Activated naive CD4-positive, alpha-beta T cell (primary cell): ENCODE measurements around the gene TMSB4X.
"Not testable (repeated sequence)": the region's sequence is repeated elsewhere in the genome, so short reads cannot be mapped to it uniquely, and the experiment has no call there.

Experiments used
- DNase-seq, 4 experiments: peaks; one replicate each; lab custom pipeline; 2025; lab: John Stamatoyannopoulos, UW

Gene TMSB4X

DNA sequence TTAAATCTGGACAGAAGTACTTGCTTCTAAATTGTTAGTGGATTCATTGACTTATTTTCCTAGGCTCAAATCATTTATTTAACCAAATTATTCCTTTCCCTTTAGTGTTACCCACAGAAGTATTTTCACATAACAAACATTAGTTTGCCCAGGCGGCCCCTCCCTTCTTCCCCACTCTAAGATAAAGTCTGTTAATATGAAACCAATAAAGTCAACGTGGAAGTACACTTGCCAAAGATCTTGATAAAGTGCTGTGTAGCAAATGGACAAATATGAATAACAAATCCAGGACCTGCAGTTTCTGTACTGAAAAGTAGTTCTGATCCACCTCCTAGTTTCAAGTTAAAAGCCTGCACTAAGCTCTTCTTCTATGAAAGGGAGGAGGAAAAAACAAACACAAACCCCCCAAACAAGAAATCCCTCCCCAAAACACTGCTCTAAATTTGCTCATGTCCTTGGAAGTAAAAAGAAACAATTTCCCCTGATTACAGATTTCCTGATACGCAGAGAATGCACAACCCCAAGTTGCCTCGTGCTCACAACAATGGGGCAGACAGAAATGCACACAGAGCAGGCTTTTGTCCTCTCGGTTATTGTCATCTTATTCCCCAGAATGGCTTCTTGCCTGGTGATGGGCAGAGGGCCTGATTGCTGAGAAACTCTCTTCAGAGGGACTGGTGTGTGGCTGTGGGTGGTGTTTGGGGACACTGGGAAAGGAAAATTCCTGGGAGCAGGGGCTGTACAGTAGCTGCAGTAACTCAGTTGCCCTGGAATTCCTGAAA, 23.2 kb downstream of the TMSB4X start:
- DNase-seq, result peak in 1 of 4 experiments; percentile 3

DNA sequence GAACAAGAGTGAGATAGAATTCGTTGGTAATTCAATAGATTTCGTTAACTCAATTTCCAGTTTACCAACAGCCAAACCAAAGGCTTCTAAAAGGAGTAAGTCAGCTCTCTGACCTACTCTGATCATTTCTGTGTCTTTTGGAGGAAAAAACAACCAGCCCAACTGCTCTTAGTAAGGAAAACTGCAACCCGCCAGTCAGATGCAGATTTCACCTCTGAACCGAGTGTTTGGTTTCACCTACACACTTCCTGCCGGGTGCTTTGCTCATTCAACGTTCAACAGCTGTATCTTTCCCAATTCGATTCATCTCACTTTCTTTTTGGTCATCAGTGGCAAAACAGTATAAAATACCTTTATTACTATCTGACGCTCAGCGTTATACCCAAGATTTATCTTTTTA, 24.5 kb downstream of the TMSB4X start:
- DNase-seq, result peak in 2 of 4 experiments; percentile 1 to 16

DNA sequence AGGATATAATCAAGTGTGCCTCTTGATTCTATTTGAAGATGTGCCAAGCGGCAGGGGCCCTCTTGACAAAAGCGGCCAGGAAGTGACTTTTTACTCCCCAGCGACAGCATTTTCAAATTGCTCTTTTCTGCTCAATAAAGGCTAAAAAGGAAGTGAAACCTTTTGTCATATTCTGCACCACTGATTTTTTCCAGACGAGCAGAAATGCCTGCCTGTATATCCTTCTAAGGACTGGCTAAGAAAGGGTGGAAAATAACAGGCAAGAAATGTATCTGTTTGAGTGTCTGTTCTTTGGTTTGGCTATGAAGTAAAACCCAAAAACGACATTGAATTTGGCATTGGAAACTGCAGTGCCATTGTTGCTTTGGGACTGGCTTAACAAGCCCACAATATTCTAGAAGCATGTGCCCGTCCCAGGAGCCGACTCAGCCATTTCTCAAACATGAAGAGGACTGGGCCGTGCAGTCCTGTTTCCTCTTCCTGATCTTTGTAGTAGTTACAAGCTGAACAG, 25.4 kb downstream of the TMSB4X start:
- peak in 2 of 4 experiments; percentile 1 to 9 for DNase-seq

DNA sequence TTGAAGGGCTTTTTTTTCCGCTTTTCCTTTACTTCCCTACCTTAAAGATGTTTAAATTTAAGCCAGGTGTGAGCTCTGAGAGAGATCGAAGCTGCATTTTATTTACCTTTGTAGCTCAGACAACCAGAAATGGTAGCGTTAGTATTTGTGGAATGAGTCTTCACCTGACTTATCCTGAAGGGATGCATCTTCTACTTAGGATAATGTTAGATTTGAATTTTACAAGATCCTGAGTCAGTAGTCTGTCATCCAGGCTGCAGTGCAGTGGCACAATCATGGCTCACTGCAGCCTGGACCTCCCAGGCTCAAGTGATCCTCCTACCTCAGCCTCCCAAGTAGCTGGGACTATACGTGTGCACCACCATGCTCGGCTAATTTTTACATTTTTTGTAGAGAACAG, 26.2 kb downstream of the TMSB4X start:
- DNase-seq, result no peak

DNA sequence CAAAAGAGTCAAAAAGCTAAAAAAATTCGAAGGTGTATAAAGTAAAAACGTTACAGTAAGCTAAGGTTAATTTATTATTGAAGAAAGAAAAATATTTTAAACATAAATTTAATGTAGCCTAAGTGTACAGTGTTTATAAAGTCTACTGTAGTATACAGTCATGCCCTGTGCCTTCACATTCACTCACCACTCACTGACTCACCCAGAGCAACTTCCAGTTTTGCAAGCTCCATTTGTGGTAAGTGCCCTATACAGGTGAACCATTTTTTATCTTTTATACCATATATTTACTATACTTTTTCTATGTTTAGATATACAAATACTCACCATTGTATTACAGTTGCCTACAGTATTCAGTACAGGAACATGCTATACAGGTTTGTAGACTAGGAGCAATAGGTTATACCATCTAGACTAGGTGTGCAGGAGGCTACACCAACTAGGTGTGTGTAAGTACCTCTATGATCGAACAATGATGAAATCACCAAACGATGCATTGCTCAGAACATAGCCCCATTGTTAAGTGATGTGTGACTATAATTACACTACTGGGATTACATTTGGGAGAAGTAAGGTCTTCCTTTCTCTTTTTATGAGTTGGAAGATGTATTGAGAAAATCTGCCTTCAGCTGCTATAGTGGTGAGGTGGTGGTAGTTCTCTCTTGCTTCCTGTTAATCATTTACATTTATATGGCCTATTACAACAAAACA, 27.2 kb downstream of the TMSB4X start:
- DNase-seq, result no peak

DNA sequence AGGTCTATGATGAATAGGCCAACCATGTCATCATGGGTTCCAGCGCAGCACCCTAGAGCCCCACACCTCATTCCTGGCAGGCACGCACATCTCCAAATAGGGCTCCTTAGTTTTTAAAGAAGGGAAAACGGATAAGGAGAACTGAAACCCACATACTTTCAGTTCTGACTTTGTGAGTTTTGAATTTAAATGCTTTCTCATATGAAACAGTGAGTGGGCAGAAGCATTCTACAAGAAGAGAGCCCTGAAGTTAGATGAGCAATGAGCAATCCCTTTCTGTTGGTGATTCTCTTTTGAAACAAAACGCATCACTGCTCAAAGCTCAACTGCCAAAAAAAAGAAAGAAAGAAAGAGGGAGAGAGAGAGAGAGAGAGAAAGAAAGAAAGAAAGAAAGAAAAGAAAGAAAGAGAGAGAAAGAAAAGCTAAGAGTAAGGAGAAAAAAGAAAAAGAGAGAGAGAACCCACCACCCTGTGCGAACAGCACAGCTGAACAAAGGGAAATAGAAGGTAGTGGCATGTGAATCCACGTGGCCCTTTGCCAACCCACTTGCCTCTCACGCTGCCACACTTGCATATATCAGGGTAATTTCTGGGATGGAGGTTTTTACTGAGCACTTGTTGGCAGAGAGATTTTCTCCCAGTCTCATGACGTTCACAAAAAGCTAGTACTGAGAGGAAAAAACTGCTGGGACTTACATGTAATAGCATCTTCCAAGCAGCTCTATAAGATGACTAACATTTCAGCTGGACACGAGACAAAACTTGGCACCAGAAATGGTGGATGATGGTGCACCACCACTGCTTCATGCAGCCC, 31.0 kb downstream of the TMSB4X start:
- no peak for DNase-seq

DNA sequence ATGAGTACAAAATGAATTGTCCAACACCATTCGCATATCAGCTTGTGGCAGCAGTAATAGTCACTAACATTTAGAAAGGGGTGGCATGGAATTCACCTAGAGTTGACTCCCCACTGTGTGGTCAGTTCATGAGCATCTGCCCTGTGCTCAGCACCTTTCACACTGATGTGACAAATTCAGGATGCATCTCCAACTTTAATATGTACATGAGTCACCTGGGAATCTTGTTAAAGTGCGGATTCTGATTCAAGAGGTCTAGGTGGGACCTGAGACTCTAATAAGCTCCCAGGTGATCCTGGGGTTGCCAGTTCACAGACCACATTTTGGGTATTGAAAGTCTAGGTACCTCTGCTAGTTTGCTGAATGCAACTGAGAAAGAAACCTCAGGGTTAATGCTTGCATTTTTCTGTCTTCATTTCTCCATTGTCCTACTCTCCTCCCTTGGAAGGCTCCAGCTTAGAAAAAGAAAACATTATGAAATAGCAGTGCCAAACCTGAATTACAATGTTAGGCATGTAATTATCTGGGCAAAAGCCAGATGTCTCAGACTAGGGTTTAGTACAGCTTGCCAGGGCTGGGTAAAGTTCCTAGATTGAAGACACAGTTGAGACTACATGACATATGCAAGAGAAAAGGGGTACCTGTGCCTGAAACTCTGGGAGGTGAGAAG, 32.7 kb downstream of the TMSB4X start:
- DNase-seq, result no peak

DNA sequence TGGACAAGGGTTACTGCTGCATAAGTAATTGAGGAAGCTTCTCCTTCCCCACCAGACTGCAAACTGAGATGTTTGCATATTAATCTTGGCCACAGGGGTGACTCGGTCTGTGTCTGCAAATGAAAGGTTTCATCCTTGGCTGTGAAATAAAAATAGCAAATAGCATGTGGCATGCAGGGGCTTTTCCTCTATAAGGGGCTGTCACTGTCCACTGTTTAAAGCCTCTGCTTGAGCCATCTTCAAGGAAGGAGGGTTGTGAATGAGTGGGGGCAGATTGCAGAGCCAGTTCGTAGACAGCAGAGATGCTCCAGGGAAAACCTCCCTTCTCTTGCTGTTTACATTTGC, 33.3 kb downstream of the TMSB4X start:
- DNase-seq, result no peak

DNA sequence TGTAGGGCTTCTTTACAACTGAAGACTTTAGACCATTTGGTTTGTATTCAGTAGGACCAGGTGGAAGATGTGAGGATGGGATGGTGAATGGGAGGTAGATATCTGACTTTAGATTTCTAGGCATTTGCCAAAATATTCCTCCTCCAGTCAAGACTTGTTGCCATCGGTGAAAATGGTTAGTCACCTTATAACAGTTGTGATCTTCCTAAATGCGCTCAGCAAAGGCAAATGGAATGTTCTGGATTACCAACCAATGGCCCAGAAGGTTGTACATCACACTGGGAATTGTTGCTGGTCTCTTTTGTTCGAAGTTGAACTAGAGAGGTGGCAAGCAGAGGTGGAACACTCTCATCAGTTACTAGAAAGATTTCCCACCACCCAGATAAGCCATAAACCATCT, 33.9 kb downstream of the TMSB4X start:
- no peak for DNase-seq

DNA sequence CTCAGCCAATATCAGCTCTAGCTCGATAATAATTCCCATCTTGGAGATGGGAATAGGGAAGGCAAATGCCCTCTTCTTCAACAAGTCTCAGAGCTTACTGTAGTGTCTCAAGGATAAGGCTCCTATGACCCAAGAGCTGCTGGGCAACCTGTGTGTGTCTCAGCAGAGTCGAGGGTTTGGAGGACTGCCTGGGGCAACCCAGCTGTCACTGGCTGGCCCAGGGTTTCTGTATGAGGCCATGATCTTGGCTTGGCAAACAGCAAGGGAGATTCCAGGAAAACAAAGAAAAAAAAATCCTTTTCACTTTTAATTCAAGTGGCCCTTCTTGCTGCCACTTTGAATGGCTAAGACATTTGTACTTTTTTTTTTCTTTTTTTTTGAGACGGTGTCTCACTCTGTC, 34.4 kb downstream of the TMSB4X start:
- DNase-seq, result no peak

DNA sequence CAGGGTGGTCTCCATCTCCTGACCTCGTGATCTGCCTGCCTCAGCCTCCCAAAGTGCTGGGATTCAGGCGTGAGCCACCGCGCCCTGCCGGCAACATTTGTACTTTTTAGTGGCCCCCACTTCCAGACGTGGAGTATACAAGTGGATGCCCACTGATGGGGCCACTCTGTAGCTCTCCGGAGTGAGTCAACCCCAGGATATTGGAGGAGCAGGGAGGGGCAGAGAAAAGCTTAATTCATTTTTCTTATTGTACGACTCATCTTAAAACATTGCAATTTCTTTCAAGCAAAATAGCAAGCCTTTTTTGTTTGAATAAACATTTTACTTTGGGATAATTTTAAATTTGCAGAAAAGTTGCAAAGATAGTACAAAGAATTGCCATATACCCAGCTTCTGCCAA, 34.9 kb downstream of the TMSB4X start:
- DNase-seq, result no peak

DNA sequence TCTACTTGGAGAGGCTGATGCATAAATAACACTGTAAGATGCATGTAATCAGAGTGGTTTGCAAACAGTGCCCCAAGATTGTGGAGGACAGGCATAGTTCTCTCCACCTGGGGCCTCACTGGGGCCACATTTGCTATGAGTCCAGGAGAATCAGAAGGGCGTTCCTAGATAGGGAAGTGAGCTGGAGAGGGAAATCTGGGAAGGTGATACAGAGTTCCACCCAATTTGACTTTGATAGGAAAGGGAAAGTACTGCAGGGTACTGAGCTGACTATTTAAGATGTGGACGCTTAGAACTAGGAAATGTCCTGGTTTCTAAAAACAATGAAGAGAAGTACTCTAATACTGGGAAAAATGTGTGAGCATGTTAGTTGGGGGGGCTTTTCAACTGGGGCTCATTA, 35.6 kb downstream of the TMSB4X start:
- DNase-seq, result no peak

DNA sequence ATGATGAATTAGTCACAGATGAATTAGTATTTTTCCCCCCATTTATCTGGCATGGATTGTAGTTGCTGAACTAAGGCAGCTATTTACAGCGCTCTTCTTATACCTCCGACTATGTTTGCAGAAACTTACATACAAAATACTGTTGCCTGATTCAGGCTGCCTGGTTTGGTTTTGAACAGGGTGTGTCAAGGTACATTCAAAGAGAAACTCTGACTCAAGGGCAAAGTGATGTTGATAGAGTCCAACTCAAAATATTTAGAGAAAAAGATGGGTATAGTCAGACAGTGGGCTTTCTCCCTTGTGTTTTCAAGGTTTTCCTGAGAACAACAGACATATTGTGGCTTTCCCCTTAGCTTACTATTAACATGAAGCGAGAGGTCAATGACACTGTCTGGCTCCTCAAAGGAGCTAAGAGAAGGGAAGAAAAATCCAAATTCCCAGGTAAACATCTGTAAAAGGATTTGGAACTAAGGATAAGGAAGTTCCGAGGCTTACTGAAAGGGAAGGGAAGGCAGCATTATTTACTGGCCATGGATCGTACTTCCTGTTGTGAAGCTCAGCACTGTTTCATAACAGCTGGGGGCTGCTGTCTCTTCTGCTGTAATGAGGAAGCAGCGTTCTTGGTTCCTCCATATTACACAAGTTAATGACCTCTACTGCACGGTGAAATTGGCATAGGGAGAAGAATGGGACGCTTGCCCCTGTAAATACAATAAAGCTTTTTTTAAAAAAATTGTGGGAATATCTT, 38.6 kb downstream of the TMSB4X start:
- DNase-seq, result no peak

DNA sequence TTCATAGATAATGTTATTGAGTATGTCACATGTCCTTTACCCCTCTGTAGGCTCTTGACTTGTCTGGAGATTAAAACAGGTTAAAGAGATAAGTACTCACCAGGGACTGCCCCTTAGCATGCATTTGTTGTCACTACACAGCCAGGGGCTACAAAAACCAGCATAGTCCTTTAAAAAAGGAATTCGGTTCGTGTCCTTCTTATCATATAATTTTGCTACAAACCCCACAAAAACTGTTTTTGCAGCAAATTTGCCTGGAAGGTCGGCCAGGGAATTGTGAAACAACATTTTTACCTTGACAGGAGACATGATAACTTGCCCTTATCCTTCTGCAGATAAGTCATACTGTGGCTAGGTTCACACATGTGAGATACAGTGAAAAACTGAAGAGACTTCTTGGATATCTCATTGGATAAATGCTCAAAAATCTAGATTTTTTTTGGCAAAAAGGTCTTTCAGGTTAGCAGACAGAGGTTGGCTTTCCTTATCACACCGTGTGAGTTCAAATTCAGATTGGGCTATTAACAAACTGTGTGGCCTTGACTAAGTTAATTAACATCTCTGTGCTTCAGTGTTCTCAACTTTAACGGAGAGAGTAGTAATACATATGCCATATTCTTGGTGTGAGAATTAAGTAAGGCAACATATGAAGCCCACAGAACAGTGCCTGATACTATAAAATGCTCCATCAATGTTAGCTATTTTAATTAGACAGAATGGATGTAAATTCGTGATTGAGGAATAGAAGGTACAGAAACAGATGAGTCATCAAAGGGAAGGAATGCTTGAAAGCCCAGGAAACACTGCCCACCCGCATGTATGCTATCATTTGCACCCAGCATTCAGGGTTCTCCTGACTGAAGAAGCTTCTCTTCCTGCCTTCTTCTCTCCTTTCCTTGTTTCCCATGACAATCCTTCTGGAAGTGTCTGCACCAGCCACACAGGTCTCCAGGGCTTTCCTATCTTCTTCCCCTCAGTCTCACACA, 39.5 kb downstream of the TMSB4X start:
- no peak for DNase-seq

DNA sequence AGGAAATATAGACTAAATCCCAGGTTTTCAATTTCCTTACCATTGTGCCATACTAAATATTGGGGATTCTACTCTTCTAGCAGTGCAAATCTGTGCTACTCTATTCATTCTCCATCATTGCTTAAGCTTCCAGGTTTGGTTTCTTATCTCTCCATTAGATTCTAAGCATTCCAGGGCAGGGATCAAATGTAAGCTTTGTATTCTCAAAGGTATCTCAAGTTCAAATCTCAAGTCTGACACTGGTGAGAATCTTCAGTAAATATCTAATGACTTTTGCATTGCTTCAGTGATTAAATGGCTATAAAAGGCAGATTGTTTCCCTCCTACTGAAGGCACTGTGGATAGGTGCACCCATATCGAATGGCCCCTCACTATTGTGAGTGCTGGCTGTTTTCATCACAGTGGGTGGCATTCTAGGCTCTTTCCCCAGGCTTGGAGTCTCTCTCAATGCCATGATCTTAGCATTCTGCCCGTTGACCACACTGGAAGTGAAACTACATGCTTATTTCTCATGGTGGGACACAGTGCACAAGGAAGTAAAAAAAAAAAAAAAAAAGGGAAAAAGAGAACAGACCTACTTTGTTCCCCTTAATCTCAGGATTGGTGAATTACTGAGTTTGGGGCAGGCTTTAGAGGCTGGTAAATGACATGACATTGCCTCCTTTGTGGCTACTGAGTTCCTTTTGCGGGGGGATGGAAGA, 40.8 kb downstream of the TMSB4X start:
- no peak for DNase-seq

DNA sequence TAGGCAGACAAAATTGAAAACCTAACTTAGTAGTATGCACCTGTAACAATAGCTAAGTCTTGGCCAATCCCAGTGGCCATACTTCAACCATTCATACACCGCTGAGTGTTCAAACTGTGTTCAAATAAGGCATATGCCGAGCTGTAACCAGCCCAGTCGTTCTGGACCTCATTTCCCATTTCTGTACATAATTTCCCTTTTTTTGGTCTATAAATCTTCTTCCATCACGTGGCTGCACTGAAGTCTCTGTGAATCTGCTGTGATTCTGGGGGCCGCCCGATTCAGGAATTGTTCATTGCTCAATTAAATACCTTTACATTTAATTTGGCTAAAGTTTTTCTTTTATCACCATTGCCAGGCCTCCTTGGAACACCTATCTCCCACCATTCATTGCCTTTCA, 41.8 kb downstream of the TMSB4X start:
- DNase-seq, result not testable (repeated sequence)

DNA sequence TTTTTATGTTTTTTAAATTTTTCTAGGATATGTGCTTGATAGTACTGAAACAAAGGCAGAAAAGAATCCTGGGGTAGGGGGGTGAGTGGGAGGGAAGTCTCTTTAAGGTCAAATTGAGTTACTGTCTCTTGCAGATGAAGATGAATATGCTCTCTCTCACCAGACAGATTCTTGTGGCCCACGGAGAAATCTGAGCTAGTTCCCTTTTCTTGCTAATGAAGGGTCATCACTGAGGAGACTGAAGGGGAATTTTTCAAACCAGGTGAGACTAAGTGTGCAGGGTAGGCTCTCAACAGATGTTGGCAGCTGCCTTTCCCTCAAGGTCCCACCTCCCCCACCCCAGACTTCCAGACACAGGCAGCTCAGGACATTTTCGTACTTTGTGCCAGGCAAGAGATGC, 48.0 kb downstream of the TMSB4X start:
- no peak for DNase-seq

DNA sequence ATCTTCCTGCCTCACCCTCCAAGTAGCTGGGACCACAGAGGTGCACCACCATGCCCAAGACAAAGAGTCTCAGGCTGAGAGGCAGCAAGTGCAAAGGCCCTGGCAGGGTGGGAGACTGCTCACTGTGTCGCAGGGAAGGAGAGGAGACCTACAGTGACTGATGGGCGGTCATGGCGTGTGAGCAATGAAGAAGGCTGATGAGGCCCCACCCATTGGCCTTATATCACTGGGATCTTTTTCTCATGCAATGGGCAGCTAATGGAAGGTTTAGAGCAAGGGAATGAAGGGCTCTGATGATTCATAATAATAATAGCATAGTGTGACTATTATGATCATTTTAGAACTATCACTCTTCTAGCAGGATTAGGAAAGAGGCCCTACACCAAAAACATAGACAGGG, 48.7 kb downstream of the TMSB4X start:
- no peak for DNase-seq

DNA sequence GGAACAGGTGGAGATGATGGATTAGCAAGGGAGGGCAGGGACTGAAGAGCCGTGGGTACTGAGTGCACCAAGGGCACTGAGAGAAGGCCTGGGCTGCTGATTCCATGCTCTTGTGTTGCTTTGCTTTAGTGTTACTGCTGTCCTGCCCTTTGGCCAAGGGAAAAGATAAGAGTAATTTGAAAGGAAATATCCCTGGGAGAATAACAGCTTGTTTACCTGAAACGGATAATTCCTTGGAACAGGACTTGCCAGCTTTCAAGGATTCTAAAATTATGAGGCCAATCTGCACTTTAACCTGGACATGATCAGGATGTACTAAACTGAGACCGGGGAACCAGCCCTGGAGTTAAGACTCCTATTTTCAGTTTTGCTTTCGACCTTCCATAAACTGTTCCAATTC, 49.1 kb downstream of the TMSB4X start:
- no peak for DNase-seq

DNA sequence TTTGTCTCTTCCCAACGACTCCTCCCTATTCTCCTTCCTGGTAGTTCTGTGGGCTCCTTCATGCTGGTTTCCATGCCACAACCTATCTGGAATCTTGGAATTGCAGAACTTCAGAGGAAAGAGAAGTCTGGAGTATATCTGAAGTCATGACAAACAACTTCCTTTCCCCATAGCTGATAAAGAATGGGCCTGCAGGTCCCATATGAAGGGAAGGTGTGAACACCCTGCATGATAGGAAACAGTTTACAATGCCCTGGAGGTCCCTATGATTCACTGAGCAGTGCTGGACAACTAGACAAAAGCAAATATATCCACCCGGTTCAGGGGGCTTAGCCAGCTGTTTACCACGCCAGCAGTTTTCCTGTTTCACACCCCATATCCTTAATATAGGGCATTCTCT, 50.1 kb downstream of the TMSB4X start:
- no peak for DNase-seq
